Keratinocyte (primary cell): ENCODE measurements around the gene LHX3. TPM values are rescaled to one million over a fixed set of nuclear protein-coding genes. Genes with fewer than 3 reads are reported as not detected.

Experiments used
- DNase-seq: peaks from one replicate; pipeline ENCODE4 v3.0.0-alpha.2; 2011; ENCODE audit warnings: low read depth, missing footprints, low spot score
- FAIRE-seq: peaks from 2 replicates; lab custom pipeline; 2011; peaks lifted over from hg19 to GRCh38; lab: Jason Lieb, UNC
- H2AFZ ChIP-seq: 2 replicates; pipeline ENCODE4 v1.6.0; 2012; ENCODE audit warnings: low read length, control low read depth, inconsistent platforms; ENCODE audit not compliant: control insufficient read depth
- H3K27ac ChIP-seq: 2 replicates; pipeline ENCODE4 v1.5.1; 2011; ENCODE audit warnings: low read length; ENCODE audit not compliant: control insufficient read depth, insufficient read depth
- H3K27me3 ChIP-seq: 3 replicates; pipeline ENCODE4 v1.6.0; 2011; ENCODE audit warnings: low read length; ENCODE audit not compliant: control insufficient read depth, insufficient read depth; ENCODE audit errors: extremely low read depth
- H3K36me3 ChIP-seq, 2 experiments: 2 replicates in 1 of 2; 3 replicates in 1 of 2; pipeline ENCODE4 v1.5.1; 2011; ENCODE audit warnings: low read length in 2 of 2, mild to moderate bottlenecking in 1 of 2; ENCODE audit not compliant: control insufficient read depth in 2 of 2, insufficient read depth in 2 of 2; ENCODE audit errors: extremely low read depth in 1 of 2
- H3K4me1 ChIP-seq: 3 replicates; pipeline ENCODE4 v1.5.1; 2011; ENCODE audit warnings: low read length; ENCODE audit not compliant: control insufficient read depth, insufficient read depth; ENCODE audit errors: extremely low read depth
- H3K4me2 ChIP-seq: 3 replicates; pipeline ENCODE4 v1.6.0; 2011; ENCODE audit warnings: low read depth, low read length; ENCODE audit not compliant: control insufficient read depth, insufficient read depth; ENCODE audit errors: extremely low read depth
- H3K4me3 ChIP-seq, 3 experiments: fragments of 200-600 bp in 1 of 3; sonication (generic) in 1 of 3; 2 replicates in 2 of 3; 3 replicates in 1 of 3; pipeline ENCODE4 v1.5.1; 2011 to 2016; ENCODE audit warnings: low read length in 3 of 3, mild to moderate bottlenecking in 3 of 3, control low read depth in 2 of 3, inconsistent platforms in 1 of 3, low read depth in 1 of 3, mixed read lengths in 1 of 3, mixed run types in 1 of 3, moderate library complexity in 1 of 3; ENCODE audit not compliant: control insufficient read depth in 2 of 3, insufficient read depth in 2 of 3; ENCODE audit errors: extremely low read depth in 1 of 3
- H3K79me2 ChIP-seq: 2 replicates; pipeline ENCODE4 v1.6.0; 2012; ENCODE audit warnings: low read length; ENCODE audit not compliant: control insufficient read depth, insufficient read depth
- H3K9ac ChIP-seq: 3 replicates; pipeline ENCODE4 v1.6.0; 2011; ENCODE audit warnings: low read length; ENCODE audit not compliant: control insufficient read depth, insufficient read depth; ENCODE audit errors: extremely low read depth
- H3K9me1 ChIP-seq: 3 replicates; pipeline ENCODE4 v1.6.0; 2011; ENCODE audit warnings: low read length; ENCODE audit not compliant: control insufficient read depth, insufficient read depth; ENCODE audit errors: extremely low read depth
- H3K9me3 ChIP-seq: 2 replicates; pipeline ENCODE4 v1.5.1; 2012; ENCODE audit warnings: low read depth, low read length; ENCODE audit not compliant: control insufficient read depth
- H4K20me1 ChIP-seq: 3 replicates; pipeline ENCODE4 v1.6.0; 2011; ENCODE audit warnings: low read length; ENCODE audit not compliant: control insufficient read depth, insufficient read depth; ENCODE audit errors: extremely low read depth
- CTCF ChIP-seq, 3 experiments: IDR thresholded peaks in 1 of 3; conservative IDR thresholded peaks in 1 of 3; optimal IDR thresholded peaks in 1 of 3; 2 replicates in 2 of 3; 3 replicates in 1 of 3; pipeline versions ENCODE3 to v1.5.1; 2011; ENCODE audit warnings: low read length in 3 of 3, mild to moderate bottlenecking in 3 of 3, moderate library complexity in 2 of 3, control low read depth in 1 of 3, inconsistent platforms in 1 of 3; ENCODE audit not compliant: insufficient read depth in 2 of 3; ENCODE audit errors: extremely low read depth in 1 of 3
- EZH2 ChIP-seq: IDR thresholded peaks from one replicate; pipeline ENCODE4 v1.6.1; 2012; ENCODE audit warnings: inconsistent platforms, mild to moderate bottlenecking, low read length, moderate library complexity
- dilution Hi-C: fragments of 300-500 bp; cut with MboI; formaldehyde crosslinking; loops from one replicate; pipeline ENCODE4 v1.7.0; 2020; ENCODE audit warnings: low sequenced_read_pairs; ENCODE audit not compliant: extremely low pct_ligation_motif_present
- polyA plus RNA-seq, 5 experiments: library from polyadenylated mRNA; depleted of rRNA in 3 of 5; stranded (reverse) in 3 of 5; stranded (forward) in 1 of 5; unstranded in 1 of 5; fragments of >200 nt; gene quantifications; 1 replicate in 1 of 5; 2 replicates in 3 of 5; 3 replicates in 1 of 5; pipeline versions ENCODE4 v1.2.1 to v1.2.3, GENCODE V29; 2011 to 2012; ENCODE audit warnings: missing spikeins in 2 of 5, low read depth in 1 of 5, low replicate concordance in 1 of 5

The LHX3 gene
- polyA plus RNA-seq, 1 donor (not counting 4 experiments of a cell fraction or from before 2014, with no cell fraction given), result not detected

DNA sequence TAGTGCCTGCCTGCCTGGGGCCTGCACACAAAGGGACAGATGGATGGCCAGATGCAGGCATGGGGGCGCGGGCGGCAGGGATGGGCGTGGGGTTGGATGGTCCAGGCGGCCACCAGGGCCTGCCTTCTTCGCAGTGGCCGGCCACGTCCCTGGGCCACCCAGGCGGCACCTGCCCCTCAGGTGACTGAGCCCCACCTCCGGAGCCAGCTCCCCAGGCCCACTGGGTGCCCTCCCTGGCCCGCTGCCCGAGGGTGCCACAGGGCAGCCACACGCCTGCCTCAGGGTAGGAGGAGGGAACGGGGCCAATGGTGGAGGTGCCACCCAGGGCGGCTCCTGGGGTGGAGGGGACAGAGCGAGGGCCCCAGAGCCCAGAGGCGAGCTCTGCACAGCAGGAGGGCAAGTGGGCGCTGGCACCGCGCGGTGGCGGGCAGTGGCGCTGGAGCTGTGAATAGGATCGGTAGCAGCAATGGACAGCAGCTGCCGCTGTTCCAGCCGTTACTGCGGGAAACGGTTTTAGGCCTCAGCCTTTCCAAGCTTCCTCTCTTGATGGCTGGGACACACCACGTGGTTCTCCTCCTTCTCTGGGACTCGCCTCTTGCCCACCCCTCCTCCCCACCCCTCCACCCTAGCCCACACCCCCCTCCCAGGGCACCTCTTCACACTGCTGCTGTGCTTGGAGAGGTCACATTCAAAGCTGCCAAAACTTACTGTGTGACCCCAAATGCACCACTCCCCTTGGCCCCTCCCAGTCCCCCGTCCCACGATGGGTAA is 19.1 kb downstream of the LHX3 start:
- FAIRE-seq, result no peak
- dilution Hi-C loops, result no loop called here

GRCh38 chr9:136185066-136185465 is 19.9 kb downstream of the LHX3 start:
- Histone ChIP-seq H3K36me3 (no peaks in the 10 kb centered on the region), H3K4me1 (no peaks in the 10 kb centered on the region), H4K20me1 (no peaks in the 10 kb centered on the region), H3K27ac (no peak overlapping the region), H3K9me1 (no peaks in the 10 kb centered on the region), H2AFZ (no peak overlapping the region), H3K4me3 (no peak overlapping the region), H3K27me3 (peaks cover 55% of the 10 kb centered on the region), H3K9ac (no peak overlapping the region), H3K79me2 (no peaks in the 10 kb centered on the region), H3K4me2 (no peak overlapping the region), H3K9me3 (no peaks in the 10 kb centered on the region)
- dilution Hi-C loops, result no loop called here
- DNase-seq, result no peak
- no peak for FAIRE-seq
- TF ChIP-seq EZH2 (no peak), CTCF (optimal IDR thresholded peaks at IDR 0.05 in 1 of 3, IDR thresholded peaks at IDR 0.05 in 1 of 3, conservative IDR thresholded peaks at IDR 0.05 in 1 of 3; ENCODE audit: extremely low read depth in 1 of 3, insufficient read depth in 2 of 3, low read length in 3 of 3) (no peak)

More for the DNA sequence above, 19.1 kb downstream of the LHX3 start:
- H3K9me3 ChIP-seq, result no peaks in the 10 kb centered on the region
- H2AFZ ChIP-seq, result no peak overlapping the region
- no peak for DNase-seq
- no peak overlapping the region for H3K9ac ChIP-seq
- no peaks in the 10 kb centered on the region for H3K79me2 ChIP-seq
- no peak overlapping the region for H3K27ac ChIP-seq
- no peak overlapping the region for H3K4me3 ChIP-seq
- no peaks in the 10 kb centered on the region for H3K4me1 ChIP-seq
- H3K9me1 ChIP-seq, result no peaks in the 10 kb centered on the region
- no peaks in the 10 kb centered on the region for H4K20me1 ChIP-seq
- H3K36me3 ChIP-seq, result no peaks in the 10 kb centered on the region
- H3K27me3 ChIP-seq, result peaks cover 58% of the 10 kb centered on the region
- H3K4me2 ChIP-seq, result no peak overlapping the region
- TF ChIP-seq EZH2 (no peak), CTCF (optimal IDR thresholded peaks at IDR 0.05 in 1 of 3, IDR thresholded peaks at IDR 0.05 in 1 of 3, conservative IDR thresholded peaks at IDR 0.05 in 1 of 3; ENCODE audit: extremely low read depth in 1 of 3, insufficient read depth in 2 of 3, low read length in 3 of 3) (no peak)
